Neural progenitor cell (in vitro differentiated cells): ENCODE measurements around the gene P2RX1. TPM values are rescaled to one million over a fixed set of nuclear protein-coding genes. Genes with fewer than 3 reads are reported as not detected.

ENCODE experiments used
- DNase-seq: peaks from one replicate; pipeline ENCODE4 v3.0.0-alpha.2; 2016; ENCODE audit warnings: low spot score
- H2AFZ ChIP-seq: fragments of 200-600 bp; sonication (generic); replicated peaks from 2 replicates; pipeline ENCODE4 v1.6.1; 2016; ENCODE audit warnings: antibody characterized with exemption
- H3F3A ChIP-seq: fragments of 200-600 bp; sonication (generic); 2 replicates; pipeline ENCODE4 v1.6.1; 2016; ENCODE audit warnings: antibody characterized with exemption, low read depth
- H3K27ac ChIP-seq: fragments of 200-600 bp; sonication (generic); 2 replicates; pipeline ENCODE4 v1.5.1; 2016; ENCODE audit warnings: mild to moderate bottlenecking
- H3K27me3 ChIP-seq: fragments of 200-600 bp; sonication (generic); 2 replicates; pipeline ENCODE4 v1.6.1; 2016; ENCODE audit warnings: mild to moderate bottlenecking, moderate library complexity
- H3K36me3 ChIP-seq: fragments of 200-600 bp; sonication (generic); 2 replicates; pipeline ENCODE4 v1.5.1; 2016
- H3K4me1 ChIP-seq: fragments of 200-600 bp; sonication (generic); 2 replicates; pipeline ENCODE4 v1.6.1; 2016; ENCODE audit warnings: mixed run types
- H3K4me2 ChIP-seq: fragments of 200-600 bp; sonication (generic); 2 replicates; pipeline ENCODE4 v1.6.1; 2016
- H3K4me3 ChIP-seq: fragments of 200-600 bp; sonication (generic); 2 replicates; pipeline ENCODE4 v1.5.1; 2016
- H3K79me2 ChIP-seq: fragments of 200-600 bp; sonication (generic); 2 replicates; pipeline ENCODE4 v1.6.1; 2016; ENCODE audit warnings: low read depth
- H3K9ac ChIP-seq: fragments of 200-600 bp; sonication (generic); 2 replicates; pipeline ENCODE4 v1.6.1; 2016
- H3K9me3 ChIP-seq: fragments of 200-600 bp; sonication (generic); 2 replicates; pipeline ENCODE4 v1.5.1; 2016; ENCODE audit warnings: low read depth
- H4K20me1 ChIP-seq: fragments of 200-600 bp; sonication (generic); 2 replicates; pipeline ENCODE4 v1.6.1; 2016; ENCODE audit warnings: low read depth
- H3K27ac Mint-ChIP-seq: 3 replicates; pipeline ENCODE4 v1.8.0; 2021; ENCODE audit warnings: mixed read lengths
- H3K27me3 Mint-ChIP-seq: 2 replicates; pipeline ENCODE4 v1.8.0; 2022; ENCODE audit warnings: low read depth, mild to moderate bottlenecking, inconsistent platforms, moderate library complexity, mixed read lengths; ENCODE audit not compliant: insufficient read depth
- H3K36me3 Mint-ChIP-seq: 3 replicates; pipeline ENCODE4 v1.8.0; 2021; ENCODE audit warnings: mixed read lengths
- H3K4me1 Mint-ChIP-seq: 3 replicates; pipeline ENCODE4 v1.8.0; 2021; ENCODE audit warnings: mixed read lengths
- H3K4me3 Mint-ChIP-seq: 3 replicates; pipeline ENCODE4 v1.8.0; 2021; ENCODE audit warnings: mild to moderate bottlenecking, moderate library complexity, mixed read lengths
- H3K9me3 Mint-ChIP-seq: 3 replicates; pipeline ENCODE4 v1.8.0; 2020; ENCODE audit warnings: mixed read lengths
- EZH2 ChIP-seq: fragments of 200-600 bp; sonication (generic); IDR thresholded peaks from 2 replicates; pipeline ENCODE4 v1.6.1; 2017; ENCODE audit warnings: antibody characterized with exemption, mild to moderate bottlenecking, moderate library complexity
- EZH2phosphoT487 ChIP-seq: fragments of 200-600 bp; sonication (generic); IDR thresholded peaks from 2 replicates; pipeline ENCODE4 v1.6.1; 2017; ENCODE audit warnings: antibody characterized with exemption
- total RNA-seq: library from RNA; depleted of rRNA; stranded (reverse); fragments of >200 nt; gene quantifications from 2 replicates; pipeline ENCODE4 v1.2.3, GENCODE V29; 2015; ENCODE audit warnings: low replicate concordance
- TF ChIP-seq, protein P1 (sequence below): fragments of 200-600 bp; sonication (generic); IDR thresholded peaks from 2 replicates; pipeline ENCODE4 v1.5.1; 2017; ENCODE audit warnings: antibody characterized with exemption, mild to moderate bottlenecking

Gene P2RX1
- total RNA-seq, 1 donor from 2014 or later: not detected

DNA sequence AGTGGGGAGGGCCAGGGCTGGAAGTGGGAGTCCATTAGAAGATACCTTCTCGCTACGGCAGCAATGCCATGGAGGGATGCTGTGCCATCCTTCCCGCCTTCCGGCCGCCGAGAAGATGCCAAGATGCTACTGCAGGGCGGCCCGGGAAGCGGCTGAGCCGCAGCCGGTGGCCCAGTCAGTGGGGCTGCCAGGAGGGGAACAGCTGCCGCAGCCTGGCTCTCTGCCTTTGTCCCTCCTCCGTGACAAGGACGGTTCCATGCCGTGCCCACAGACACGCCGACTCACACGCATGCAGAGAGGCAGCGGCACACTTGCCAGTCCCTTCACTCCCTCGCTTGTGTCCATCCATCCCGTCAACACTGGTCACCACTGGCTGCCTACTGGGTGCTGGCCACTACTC is 50.0 kb downstream of the P2RX1 start:
- no peaks in the 10 kb centered on the region for H3F3A ChIP-seq
- no peaks in the 10 kb centered on the region for H3K27me3 ChIP-seq
- Mint-ChIP-seq H3K36me3 (peaks cover 2% of the 10 kb centered on the region), H3K4me1 (peaks cover 12% of the 10 kb centered on the region), H3K4me3 (no peak overlapping the region), H3K9me3 (no peaks in the 10 kb centered on the region), H3K27me3 (peaks cover 3% of the 10 kb centered on the region), H3K27ac (no peak overlapping the region)
- no peak overlapping the region for H2AFZ ChIP-seq
- H3K9ac ChIP-seq: no peak overlapping the region
- no peak overlapping the region for H3K27ac ChIP-seq
- no peaks in the 10 kb centered on the region for H3K79me2 ChIP-seq
- H4K20me1 ChIP-seq: no peaks in the 10 kb centered on the region
- H3K4me2 ChIP-seq: no peak overlapping the region
- no peaks in the 10 kb centered on the region for H3K9me3 ChIP-seq
- no peak overlapping the region for H3K4me3 ChIP-seq
- no peak for DNase-seq
- H3K4me1 ChIP-seq: no peaks in the 10 kb centered on the region
- TF ChIP-seq, protein P1, sequence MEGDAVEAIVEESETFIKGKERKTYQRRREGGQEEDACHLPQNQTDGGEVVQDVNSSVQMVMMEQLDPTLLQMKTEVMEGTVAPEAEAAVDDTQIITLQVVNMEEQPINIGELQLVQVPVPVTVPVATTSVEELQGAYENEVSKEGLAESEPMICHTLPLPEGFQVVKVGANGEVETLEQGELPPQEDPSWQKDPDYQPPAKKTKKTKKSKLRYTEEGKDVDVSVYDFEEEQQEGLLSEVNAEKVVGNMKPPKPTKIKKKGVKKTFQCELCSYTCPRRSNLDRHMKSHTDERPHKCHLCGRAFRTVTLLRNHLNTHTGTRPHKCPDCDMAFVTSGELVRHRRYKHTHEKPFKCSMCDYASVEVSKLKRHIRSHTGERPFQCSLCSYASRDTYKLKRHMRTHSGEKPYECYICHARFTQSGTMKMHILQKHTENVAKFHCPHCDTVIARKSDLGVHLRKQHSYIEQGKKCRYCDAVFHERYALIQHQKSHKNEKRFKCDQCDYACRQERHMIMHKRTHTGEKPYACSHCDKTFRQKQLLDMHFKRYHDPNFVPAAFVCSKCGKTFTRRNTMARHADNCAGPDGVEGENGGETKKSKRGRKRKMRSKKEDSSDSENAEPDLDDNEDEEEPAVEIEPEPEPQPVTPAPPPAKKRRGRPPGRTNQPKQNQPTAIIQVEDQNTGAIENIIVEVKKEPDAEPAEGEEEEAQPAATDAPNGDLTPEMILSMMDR: no peak
- TF ChIP-seq EZH2: no peak
- TF ChIP-seq EZH2phosphoT487: no peak
- no peaks in the 10 kb centered on the region for H3K36me3 ChIP-seq

DNA sequence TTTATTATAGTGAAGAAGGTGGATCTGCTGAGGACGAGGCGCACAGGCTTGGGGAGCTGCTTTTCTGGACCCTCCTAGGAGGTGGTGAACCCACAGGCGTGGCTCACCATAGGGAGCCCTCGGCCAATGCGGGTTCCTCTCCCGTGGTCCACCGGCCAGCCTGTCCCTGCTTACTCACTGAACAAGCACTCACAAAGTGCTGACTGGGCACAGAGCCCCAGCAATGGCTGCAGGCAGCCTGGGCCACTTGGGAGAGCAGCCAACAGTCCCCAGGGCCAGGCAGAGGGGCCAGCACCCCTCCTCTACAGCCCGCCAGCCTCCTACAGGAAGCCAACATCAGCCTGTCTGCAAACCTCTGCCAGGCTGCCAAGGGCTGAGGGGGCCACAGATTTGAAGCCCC is 51.1 kb downstream of the P2RX1 start:
- Histone ChIP-seq H3K9me3 (no peaks in the 10 kb centered on the region), H2AFZ (no peak overlapping the region), H3K4me3 (no peak overlapping the region), H3K4me2 (no peak overlapping the region), H3K9ac (no peak overlapping the region), H4K20me1 (no peaks in the 10 kb centered on the region), H3K27me3 (no peaks in the 10 kb centered on the region), H3K79me2 (no peaks in the 10 kb centered on the region), H3K27ac (no peak overlapping the region), H3K4me1 (no peaks in the 10 kb centered on the region), H3F3A (no peaks in the 10 kb centered on the region), H3K36me3 (no peaks in the 10 kb centered on the region)
- DNase-seq: no peak
- Mint-ChIP-seq H3K27ac (no peak overlapping the region), H3K36me3 (no peaks in the 10 kb centered on the region), H3K4me3 (no peak overlapping the region), H3K9me3 (no peaks in the 10 kb centered on the region), H3K4me1 (peaks cover 13% of the 10 kb centered on the region), H3K27me3 (peaks cover 3% of the 10 kb centered on the region)
- TF ChIP-seq EZH2: no peak
- TF ChIP-seq, protein P1: no peak
- TF ChIP-seq EZH2phosphoT487: no peak

DNA sequence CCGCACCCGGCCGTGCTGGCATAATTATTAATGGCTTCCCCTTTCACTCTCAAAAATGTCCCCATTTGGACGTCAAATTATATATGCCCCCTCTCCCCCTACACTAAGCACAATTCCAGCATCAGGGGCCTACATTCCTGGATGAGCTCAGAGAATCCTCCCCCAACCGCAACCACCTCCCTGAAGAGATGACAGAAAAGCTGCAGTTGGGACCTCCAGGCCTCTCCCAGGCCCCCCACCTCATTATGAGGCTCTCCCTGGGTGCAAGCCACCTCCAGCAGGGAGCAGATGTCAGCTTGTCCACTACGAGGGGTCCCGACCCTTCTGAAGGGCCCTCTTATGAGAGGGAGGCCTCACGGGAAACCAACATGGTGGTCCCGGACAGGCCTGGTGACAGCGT is 51.7 kb downstream of the P2RX1 start:
- Mint-ChIP-seq H3K27me3 (peaks cover 6% of the 10 kb centered on the region), H3K9me3 (no peaks in the 10 kb centered on the region), H3K4me1 (peaks cover 13% of the 10 kb centered on the region), H3K27ac (peak overlapping the region; percentile 85), H3K36me3 (no peaks in the 10 kb centered on the region), H3K4me3 (no peak overlapping the region)
- Histone ChIP-seq H3K79me2 (no peaks in the 10 kb centered on the region), H3K9me3 (no peaks in the 10 kb centered on the region), H3K4me3 (no peak overlapping the region), H3K4me2 (no peak overlapping the region), H3K36me3 (no peaks in the 10 kb centered on the region), H3K9ac (no peak overlapping the region), H4K20me1 (no peaks in the 10 kb centered on the region), H3K4me1 (no peaks in the 10 kb centered on the region), H3K27ac (no peak overlapping the region), H3F3A (no peaks in the 10 kb centered on the region), H2AFZ (no peak overlapping the region), H3K27me3 (no peaks in the 10 kb centered on the region)
- TF ChIP-seq EZH2 (no peak), EZH2phosphoT487 (no peak)
- TF ChIP-seq, protein P1: no peak
- DNase-seq: no peak
